ENCODE results near the gene RBMS1.

DNA sequence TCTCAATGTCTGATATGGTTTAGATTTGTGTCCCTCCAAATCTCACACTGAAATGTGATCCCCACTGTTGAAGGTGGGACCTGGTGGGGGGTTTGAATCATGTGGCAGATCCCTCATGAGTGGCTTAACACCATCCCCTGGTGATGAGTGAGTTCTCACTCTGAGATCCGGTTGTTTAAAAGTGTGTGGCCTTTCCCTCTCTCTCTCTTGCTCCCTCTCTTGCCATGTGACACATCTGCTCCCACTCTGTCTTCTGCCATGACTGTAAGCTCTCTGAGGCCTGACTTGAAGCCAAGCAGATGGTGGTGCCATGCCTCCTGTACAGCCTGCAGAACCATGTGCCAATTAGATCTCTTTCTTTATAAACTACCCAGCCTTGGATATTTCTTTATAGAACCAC is 108.8 kb downstream of the RBMS1 start:
- TF ChIP-seq POLR2A (IDR thresholded peaks at IDR 0.05) = no peak
- TF ChIP-seq CTCF (IDR thresholded peaks at IDR 0.05) = no peak

Data from vagina (tissue), 2 donors.